ENCODE data around the gene CXCL16. TPM values are rescaled to one million over a fixed set of nuclear protein-coding genes. Genes with fewer than 3 reads are reported as not detected.

Gene CXCL16
- total RNA-seq, 2 donors from 2014 or later, result 4.9 to 6.1 TPM

- Mint-ChIP-seq H3K36me3 (no peaks in the 10 kb centered on the region), H3K27ac (no peak overlapping the region), H3K9me3 (no peaks in the 10 kb centered on the region)
- DNase-seq (ENCODE audit: low spot score in 2 of 2) (no peak), ATAC-seq (no peak)
These were observed 26.5 kb upstream of the CXCL16 start for GRCh38 chr17:4766201-4766600.

DNA sequence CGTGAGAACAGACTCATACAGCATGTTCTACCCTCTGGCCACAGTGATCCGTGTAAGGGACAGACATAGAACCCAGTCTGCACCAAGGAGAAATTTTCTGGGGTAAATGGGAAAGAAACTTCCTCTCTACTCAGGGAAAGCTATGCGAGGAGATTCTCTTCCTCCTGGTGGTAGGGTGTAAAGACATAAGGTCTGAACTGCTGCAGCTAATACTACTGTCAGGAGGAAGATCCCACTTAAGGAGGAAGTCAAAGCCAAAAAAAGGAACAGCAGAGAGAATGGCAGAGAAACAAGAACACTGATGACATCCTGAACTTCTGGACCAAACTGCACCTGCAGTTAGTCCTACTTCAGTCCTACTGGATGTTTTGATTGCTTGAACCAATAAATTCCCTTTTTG is 24.9 kb upstream of the CXCL16 start:
- Mint-ChIP-seq H3K36me3 (no peaks in the 10 kb centered on the region), H3K9me3 (no peaks in the 10 kb centered on the region), H3K27ac (no peak overlapping the region)
- DNase-seq (ENCODE audit: low spot score in 2 of 2) (no peak), ATAC-seq (no peak)

- DNase-seq (ENCODE audit: low spot score in 2 of 2), result no peak
- H3K36me3 Mint-ChIP-seq, result no peaks in the 10 kb centered on the region
- H3K9me3 Mint-ChIP-seq, result no peaks in the 10 kb centered on the region
- no peak overlapping the region for H3K27ac Mint-ChIP-seq
- ATAC-seq, result no peak
These were observed 20.1 kb upstream of the CXCL16 start for GRCh38 chr17:4759776-4760236.

DNA sequence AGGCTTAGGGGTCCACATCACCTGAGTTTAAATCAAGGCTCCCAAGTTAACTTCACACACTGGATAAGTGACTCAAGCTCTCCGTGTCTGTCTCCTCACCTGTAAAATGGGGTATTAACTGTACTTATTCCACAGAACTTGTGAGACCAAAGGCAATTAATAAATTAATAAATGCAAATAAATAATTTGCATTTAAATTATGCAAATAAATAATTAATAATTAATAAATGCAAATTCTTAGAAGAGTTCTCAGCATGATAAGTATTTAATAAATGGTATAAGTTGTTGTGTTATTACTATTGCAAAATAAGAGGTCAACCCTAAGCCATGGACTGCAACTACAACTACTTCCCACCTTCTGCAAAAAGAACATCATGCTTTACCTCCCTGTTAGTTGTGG is 13.7 kb upstream of the CXCL16 start:
- Mint-ChIP-seq H3K9me3 (no peaks in the 10 kb centered on the region), H3K27ac (no peak overlapping the region), H3K36me3 (no peaks in the 10 kb centered on the region)
- no peak for ATAC-seq
- no peak for DNase-seq (ENCODE audit: low spot score in 2 of 2)

- Mint-ChIP-seq H3K9me3 (no peaks in the 10 kb centered on the region), H3K36me3 (no peaks in the 10 kb centered on the region), H3K27ac (no peak overlapping the region)
- DNase-seq (ENCODE audit: low spot score in 2 of 2), result no peak
- no peak for ATAC-seq
These were observed 12.2 kb upstream of the CXCL16 start for GRCh38 chr17:4751932-4752331.

DNA sequence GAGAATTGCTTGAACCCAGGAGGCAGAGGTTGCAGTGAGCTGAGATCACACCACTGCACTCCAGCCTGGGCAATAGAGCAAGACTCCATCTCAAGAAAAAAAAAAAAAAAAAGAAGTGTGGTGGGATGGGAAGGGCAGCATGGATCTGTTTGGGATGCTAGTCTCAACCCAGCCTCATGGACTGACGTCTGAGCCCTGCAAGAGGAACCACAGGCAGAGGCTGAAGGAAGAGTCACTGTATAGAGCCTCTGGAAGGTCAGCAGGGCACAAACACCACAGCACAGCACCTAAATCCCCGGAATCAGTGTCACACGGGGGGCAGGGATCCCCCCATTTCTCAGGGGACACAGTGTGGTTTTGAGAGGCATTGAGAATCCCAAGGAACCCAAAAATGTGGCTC is 10.9 kb upstream of the CXCL16 start:
- Mint-ChIP-seq H3K36me3 (no peaks in the 10 kb centered on the region), H3K27ac (no peak overlapping the region), H3K9me3 (no peaks in the 10 kb centered on the region)
- DNase-seq (ENCODE audit: low spot score in 2 of 2) (no peak), ATAC-seq (no peak)

DNA sequence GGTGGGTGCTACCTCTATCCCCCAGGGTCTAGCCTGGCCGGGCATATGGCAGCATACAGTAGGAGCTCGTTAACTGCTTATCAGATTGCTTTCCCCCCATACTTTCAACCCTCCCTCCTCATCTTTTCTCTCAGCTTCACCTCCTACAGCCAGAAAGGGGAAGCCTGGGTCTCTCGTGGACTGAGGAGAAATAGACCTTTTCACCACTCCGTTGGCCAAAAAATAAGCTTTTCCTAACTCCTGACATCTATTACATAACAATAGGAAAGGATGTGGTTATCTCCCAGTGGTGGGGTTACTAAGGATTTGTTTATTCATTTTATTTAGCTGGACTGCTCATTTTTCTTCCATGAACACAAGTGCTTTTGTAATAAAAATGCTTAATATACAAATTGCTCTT is 9.0 kb upstream of the CXCL16 start:
- ATAC-seq, result no peak

GRCh38 chr17:4747847-4748246 is 8.1 kb upstream of the CXCL16 start:
- Mint-ChIP-seq H3K36me3 (no peaks in the 10 kb centered on the region), H3K27ac (peak overlapping the region in 1 of 2 donors; percentile 48), H3K9me3 (no peaks in the 10 kb centered on the region)
- ATAC-seq (peak; percentile 76 to 81), DNase-seq (ENCODE audit: low spot score in 2 of 2) (no peak)

More for the DNA sequence above, 9.0 kb upstream of the CXCL16 start:
- Mint-ChIP-seq H3K27ac (peak overlapping the region in 1 of 2 donors; percentile 48), H3K9me3 (no peaks in the 10 kb centered on the region), H3K36me3 (no peaks in the 10 kb centered on the region)
- DNase-seq (ENCODE audit: low spot score in 2 of 2), result no peak

DNA sequence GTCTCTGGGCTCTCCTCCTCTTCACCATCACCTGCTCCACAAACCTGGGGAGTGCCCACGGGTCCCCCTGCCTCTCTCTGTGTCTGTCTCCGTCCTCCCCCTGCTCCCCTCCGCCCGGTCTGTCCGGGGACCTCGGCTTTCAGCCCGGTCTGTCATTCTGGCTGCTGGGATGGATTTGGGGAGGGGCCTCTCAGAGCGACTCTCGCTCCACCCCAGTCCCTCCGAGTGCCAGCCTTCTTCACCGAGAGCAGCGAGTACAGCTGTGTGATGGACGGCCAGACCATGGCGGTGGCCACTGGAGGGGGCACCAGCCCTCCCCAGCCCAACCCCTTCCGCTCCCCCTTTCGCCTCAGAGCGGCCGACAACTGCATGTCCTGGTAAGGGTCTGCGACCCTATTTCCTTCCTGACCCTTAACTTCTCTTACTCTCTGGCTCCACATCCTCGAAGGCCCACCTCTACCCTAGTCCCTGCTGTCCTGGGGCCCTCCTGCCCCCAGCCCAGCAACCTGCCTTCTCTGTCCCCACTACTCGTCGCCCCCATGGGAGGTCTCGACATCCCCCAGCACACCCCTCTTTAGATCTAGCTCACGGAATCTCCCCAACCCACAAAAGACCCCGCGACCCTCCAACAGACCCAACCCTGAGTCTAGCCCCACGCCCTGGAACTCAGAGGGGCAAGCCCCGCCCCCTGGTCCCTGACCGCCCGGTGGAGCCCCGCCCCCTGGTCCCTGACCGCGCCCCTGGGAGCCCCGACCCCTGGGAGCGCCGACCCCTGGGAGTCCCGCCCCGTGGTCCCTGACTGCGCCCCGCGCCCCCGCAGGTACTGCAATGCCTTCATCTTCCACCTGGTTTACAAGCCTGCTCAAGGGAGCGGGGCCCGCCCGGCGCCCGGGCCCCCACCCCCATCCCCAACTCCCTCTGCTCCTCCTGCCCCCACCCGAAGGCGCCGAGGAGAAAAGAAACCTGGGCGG is 5.6 kb upstream of the CXCL16 start:
- DNase-seq (ENCODE audit: low spot score in 2 of 2), result no peak
- Mint-ChIP-seq H3K36me3 (no peaks in the 10 kb centered on the region), H3K27ac (peak overlapping the region in 1 of 2 donors; percentile 57), H3K9me3 (no peaks in the 10 kb centered on the region)
- peak in 1 of 2 donors; percentile 19 for ATAC-seq

- no peaks in the 10 kb centered on the region for H3K9me3 Mint-ChIP-seq
- no peak for ATAC-seq
- H3K36me3 Mint-ChIP-seq, result no peaks in the 10 kb centered on the region
- DNase-seq (ENCODE audit: low spot score in 2 of 2), result no peak
- no peak overlapping the region for H3K27ac Mint-ChIP-seq
These were observed 4.2 kb upstream of the CXCL16 start for GRCh38 chr17:4743898-4744297.

DNA sequence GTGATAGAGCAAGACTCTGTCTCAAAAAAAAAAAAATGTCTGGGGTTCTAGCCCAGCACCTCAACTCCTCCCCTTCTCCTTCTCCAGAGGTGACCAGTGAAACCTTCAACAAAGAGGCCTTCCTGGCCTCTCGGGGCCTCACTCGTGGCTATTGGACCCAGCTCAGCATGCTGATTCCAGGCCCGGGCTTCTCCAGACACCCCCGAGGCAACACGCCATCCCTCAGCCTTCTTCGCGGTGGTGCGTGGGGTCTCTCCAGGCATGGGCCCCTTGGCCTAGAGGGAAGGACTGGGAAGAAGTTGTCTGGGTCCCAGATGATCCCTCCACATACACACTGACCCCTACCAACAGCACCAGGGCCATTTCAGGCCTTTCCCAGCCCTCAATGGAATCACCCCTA is 3.5 kb upstream of the CXCL16 start:
- Mint-ChIP-seq H3K27ac (peak overlapping the region in 1 of 2 donors; percentile 48), H3K9me3 (no peaks in the 10 kb centered on the region), H3K36me3 (no peaks in the 10 kb centered on the region)
- DNase-seq (ENCODE audit: low spot score in 2 of 2) (no peak), ATAC-seq (no peak)

- H3K36me3 Mint-ChIP-seq, result no peaks in the 10 kb centered on the region
- DNase-seq (ENCODE audit: low spot score in 2 of 2) (no peak), ATAC-seq (no peak)
- H3K27ac Mint-ChIP-seq, result no peak overlapping the region
- no peaks in the 10 kb centered on the region for H3K9me3 Mint-ChIP-seq
These were observed 2.9 kb upstream of the CXCL16 start for GRCh38 chr17:4742629-4743028.

GRCh38 chr17:4742133-4742532 is 2.4 kb upstream of the CXCL16 start:
- DNase-seq (ENCODE audit: low spot score in 2 of 2), result no peak
- no peak overlapping the region for H3K27ac Mint-ChIP-seq
- no peaks in the 10 kb centered on the region for H3K36me3 Mint-ChIP-seq
- H3K9me3 Mint-ChIP-seq, result no peaks in the 10 kb centered on the region
- no peak for ATAC-seq

- H3K27ac Mint-ChIP-seq, result no peak overlapping the region
- ATAC-seq, result no peak
- no peaks in the 10 kb centered on the region for H3K9me3 Mint-ChIP-seq
- no peak for DNase-seq (ENCODE audit: low spot score in 2 of 2)
- H3K36me3 Mint-ChIP-seq, result no peaks in the 10 kb centered on the region
These were observed 1.8 kb upstream of the CXCL16 start for GRCh38 chr17:4741544-4741943.

DNA sequence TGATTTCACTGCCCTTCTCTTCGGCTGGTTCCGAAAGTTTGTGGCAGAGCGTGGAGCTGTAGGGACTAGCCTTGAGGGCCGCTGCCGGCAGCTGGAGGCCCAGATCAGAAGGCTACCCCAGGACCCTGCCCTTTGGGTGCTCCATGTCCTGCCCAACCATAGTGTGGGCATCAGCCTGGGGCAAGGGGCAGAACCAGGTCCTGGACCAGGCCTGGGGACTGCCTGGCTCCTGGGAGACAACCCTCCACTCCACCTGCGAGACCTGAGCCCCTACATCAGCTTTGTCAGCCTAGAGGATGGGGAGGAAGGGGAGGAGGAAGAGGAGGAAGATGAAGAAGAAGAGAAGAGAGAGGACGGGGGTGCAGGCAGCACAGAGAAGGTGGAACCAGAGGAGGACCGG is 856 bp upstream of the CXCL16 start:
- DNase-seq (ENCODE audit: low spot score in 2 of 2) (no peak), ATAC-seq (no peak)
- H3K36me3 Mint-ChIP-seq, result no peaks in the 10 kb centered on the region
- H3K27ac Mint-ChIP-seq, result no peak overlapping the region
- H3K9me3 Mint-ChIP-seq, result no peaks in the 10 kb centered on the region

- ATAC-seq, result no peak
- no peak overlapping the region for H3K27ac Mint-ChIP-seq
- DNase-seq (ENCODE audit: low spot score in 2 of 2), result no peak
- no peaks in the 10 kb centered on the region for H3K36me3 Mint-ChIP-seq
- no peaks in the 10 kb centered on the region for H3K9me3 Mint-ChIP-seq
These were observed 260 bp upstream of the CXCL16 start for GRCh38 chr17:4740025-4740351.

GRCh38 chr17:4738136-4739121 is 1.3 kb downstream of the CXCL16 start:
- no peaks in the 10 kb centered on the region for H3K9me3 Mint-ChIP-seq
- peak overlapping the region in 1 of 2 donors; percentile 66 for H3K27ac Mint-ChIP-seq
- ATAC-seq (peak; percentile 5 to 15), DNase-seq (ENCODE audit: low spot score in 2 of 2) (no peak)
- no peaks in the 10 kb centered on the region for H3K36me3 Mint-ChIP-seq

All from activated naive CD4-positive, alpha-beta T cell treated with anti-CD3 and anti-CD28 coated beads, Interleukin-2, amount 50 U/mL, for 72 hours (primary cell).